GM21423 (cell line): ENCODE measurements around the gene THADA.

Experiments
- ATAC-seq: cut with Tn5 transposase; IDR thresholded peaks from one replicate; pipeline ENCODE4 v1.9.1; 2021; ENCODE audit warnings: mild to moderate bottlenecking, moderate library complexity; ENCODE audit not compliant: unreplicated experiment

Gene THADA

GRCh38 chr2:43367012-43367782, 228.6 kb downstream of the THADA start:
- no peak for ATAC-seq

- no peak for ATAC-seq
Measured at GRCh38 chr2:43363120-43363519, 232.7 kb downstream of the THADA start.

GRCh38 chr2:43361286-43361685, 234.6 kb downstream of the THADA start:
- no peak for ATAC-seq

- ATAC-seq: no peak
Measured at GRCh38 chr2:43360137-43360536, 235.7 kb downstream of the THADA start.

GRCh38 chr2:43358410-43359201, 237.2 kb downstream of the THADA start:
- no peak for ATAC-seq

- no peak for ATAC-seq
Measured at GRCh38 chr2:43356774-43357173, 239.1 kb downstream of the THADA start.

GRCh38 chr2:43355399-43355798, 240.4 kb downstream of the THADA start:
- no peak for ATAC-seq

GRCh38 chr2:43349904-43350303, 245.9 kb downstream of the THADA start:
- no peak for ATAC-seq

- no peak for ATAC-seq
Measured at GRCh38 chr2:43348908-43349661, 246.8 kb downstream of the THADA start.

- ATAC-seq: no peak
Measured at GRCh38 chr2:43347746-43348145, 248.1 kb downstream of the THADA start.

- ATAC-seq: no peak
Measured at GRCh38 chr2:43346602-43347567, 249.0 kb downstream of the THADA start.

- ATAC-seq: no peak
Measured at GRCh38 chr2:43345872-43346271, 250.0 kb downstream of the THADA start.

GRCh38 chr2:43345391-43345813, 250.4 kb downstream of the THADA start:
- ATAC-seq: no peak

GRCh38 chr2:43344868-43345373, 250.9 kb downstream of the THADA start:
- no peak for ATAC-seq

- no peak for ATAC-seq
Measured at GRCh38 chr2:43343573-43344304, 252.1 kb downstream of the THADA start.

- ATAC-seq: no peak
Measured at GRCh38 chr2:43341959-43342757, 253.7 kb downstream of the THADA start.

- ATAC-seq: no peak
Measured at GRCh38 chr2:43340945-43341356, 254.9 kb downstream of the THADA start.

GRCh38 chr2:43340066-43340465, 255.8 kb downstream of the THADA start:
- ATAC-seq: no peak
